Keratinocyte (primary cell): Measurements from ENCODE around the gene SIX1.

ENCODE experiments used
- CTCF ChIP-seq, 3 experiments: IDR thresholded peaks in 1 of 3; conservative IDR thresholded peaks in 1 of 3; optimal IDR thresholded peaks in 1 of 3; 2 replicates in 2 of 3; 3 replicates in 1 of 3; pipeline versions ENCODE3 to v1.5.1; 2011; ENCODE audit warnings: low read length in 3 of 3, mild to moderate bottlenecking in 3 of 3, moderate library complexity in 2 of 3, control low read depth in 1 of 3, inconsistent platforms in 1 of 3; ENCODE audit not compliant: insufficient read depth in 2 of 3; ENCODE audit errors: extremely low read depth in 1 of 3
- EZH2 ChIP-seq: IDR thresholded peaks from one replicate; pipeline ENCODE4 v1.6.1; 2012; ENCODE audit warnings: inconsistent platforms, mild to moderate bottlenecking, low read length, moderate library complexity

GRCh38 chr14:60695327-60695726 lies 46.0 kb upstream of the SIX1 start:
- TF ChIP-seq EZH2 (no peak), CTCF (optimal IDR thresholded peaks at IDR 0.05 in 1 of 3, IDR thresholded peaks at IDR 0.05 in 1 of 3, conservative IDR thresholded peaks at IDR 0.05 in 1 of 3; ENCODE audit: extremely low read depth in 1 of 3, insufficient read depth in 2 of 3, low read length in 3 of 3) (no peak)
